SK-N-SH (cell line): ENCODE measurements around the gene ID2. TPM values are rescaled to one million over a fixed set of nuclear protein-coding genes. Genes with fewer than 3 reads are reported as not detected.

ENCODE experiments used
- CTCF ChIA-PET: fragments of 300-600, 350-600 bp; formaldehyde crosslinking; extraction: SDS; loops from one replicate; lab custom pipeline; 2021; lab: Yijun Ruan, JAX
- POLR2A ChIA-PET: fragments of 350-600 bp; sonication (Branson Sonifier 250); formaldehyde crosslinking; extraction: SDS; loops from one replicate; lab custom pipeline; 2020; ENCODE audit warnings: antibody characterized with exemption, inconsistent platforms; lab: Yijun Ruan, JAX
- DNase-seq: peaks from one replicate; pipeline ENCODE4 v3.0.0; 2012
- H2AFZ ChIP-seq: fragments of 200-600 bp; sonication (generic); 2 replicates; pipeline ENCODE4 v1.8.1; 2016; ENCODE audit warnings: antibody characterized with exemption, mild to moderate bottlenecking, low read depth
- H3F3A ChIP-seq: fragments of 200-600 bp; sonication (generic); replicated peaks from 2 replicates; pipeline ENCODE3; 2016; ENCODE audit warnings: antibody characterized with exemption, mild to moderate bottlenecking; ENCODE audit not compliant: insufficient read depth
- H3K27ac ChIP-seq, 2 experiments: fragments of 200-500 bp in 1 of 2; fragments of 200-600 bp in 1 of 2; sonication (Bioruptor generic) in 1 of 2; sonication (generic), shearing (Covaris generic) in 1 of 2; 2 replicates each; pipeline versions ENCODE4 v1.5.1 to v1.6.1; 2014 to 2016; ENCODE audit warnings: low read depth in 2 of 2, inconsistent platforms in 1 of 2, low read length in 1 of 2, mild to moderate bottlenecking in 1 of 2, mixed read lengths in 1 of 2
- H3K27me3 ChIP-seq: fragments of 200-600 bp; sonication (generic), shearing (Covaris generic); 2 replicates; pipeline ENCODE4 v1.6.1; 2016; ENCODE audit warnings: mixed run types; ENCODE audit not compliant: insufficient read depth
- H3K36me3 ChIP-seq, 2 experiments: fragments of 200-500 bp in 1 of 2; fragments of 200-600 bp in 1 of 2; sonication (Bioruptor generic) in 1 of 2; sonication (generic) in 1 of 2; replicated peaks in 1 of 2; 2 replicates each; pipeline versions ENCODE3 to v1.5.1; 2014 to 2016; ENCODE audit warnings: low read length in 1 of 2, mild to moderate bottlenecking in 1 of 2; ENCODE audit not compliant: insufficient read depth in 2 of 2, control insufficient read depth in 1 of 2
- H3K4me1 ChIP-seq, 2 experiments: fragments of 200-500 bp in 1 of 2; fragments of 200-600 bp in 1 of 2; sonication (Bioruptor generic) in 1 of 2; sonication (generic), shearing (Covaris generic) in 1 of 2; 2 replicates each; pipeline versions ENCODE4 v1.5.1 to v1.6.1; 2014 to 2016; ENCODE audit warnings: low read depth in 1 of 2, low read length in 1 of 2, mixed run types in 1 of 2; ENCODE audit not compliant: insufficient read depth in 2 of 2, control insufficient read depth in 1 of 2
- H3K4me2 ChIP-seq: fragments of 200-600 bp; sonication (generic), shearing (Covaris generic); 2 replicates; pipeline ENCODE4 v1.6.1; 2017; ENCODE audit warnings: mixed run types
- H3K4me3 ChIP-seq, 2 experiments: fragments of 200-500 bp in 1 of 2; fragments of 200-600 bp in 1 of 2; sonication (Bioruptor generic) in 1 of 2; sonication (generic), shearing (Covaris generic) in 1 of 2; 2 replicates each; pipeline versions ENCODE4 v1.5.1 to v1.8.1; 2014 to 2016; ENCODE audit warnings: low read depth in 2 of 2, inconsistent platforms in 1 of 2, low read length in 1 of 2, mild to moderate bottlenecking in 1 of 2, mixed read lengths in 1 of 2, moderate library complexity in 1 of 2
- H3K79me2 ChIP-seq: fragments of 200-600 bp; sonication (generic); 2 replicates; pipeline ENCODE4 v1.8.1; 2017; ENCODE audit warnings: mild to moderate bottlenecking; ENCODE audit not compliant: insufficient read depth
- H3K9ac ChIP-seq: fragments of 200-600 bp; sonication (generic); 2 replicates; pipeline ENCODE4 v1.6.1; 2017; ENCODE audit warnings: mixed run types
- H3K9me2 ChIP-seq: fragments of 200-600 bp; sonication (generic); 2 replicates; pipeline ENCODE4 v1.6.1; 2017; ENCODE audit warnings: mixed run types
- H3K9me3 ChIP-seq: fragments of 200-600 bp; sonication (generic); 2 replicates; pipeline ENCODE4 v1.6.1; 2017; ENCODE audit warnings: mixed run types, mild to moderate bottlenecking, moderate library complexity
- H4K20me1 ChIP-seq: fragments of 200-600 bp; sonication (generic); 2 replicates; pipeline ENCODE4 v1.6.1; 2017; ENCODE audit warnings: mild to moderate bottlenecking, mixed run types; ENCODE audit not compliant: insufficient read depth
- CHD2 ChIP-seq: fragments of 150-350 bp; IDR thresholded peaks from 2 replicates; pipeline ENCODE4 v1.6.1; 2018; ENCODE audit warnings: low read length; ENCODE audit not compliant: partially characterized antibody
- ELF1 ChIP-seq: IDR thresholded peaks from 2 replicates; pipeline ENCODE4 v1.4.0; 2012
- FOSL2 ChIP-seq: IDR thresholded peaks from 2 replicates; pipeline ENCODE4 v1.4.0; 2012; ENCODE audit warnings: low read depth, mild to moderate bottlenecking, moderate library complexity, borderline replicate concordance
- MXI1 ChIP-seq: IDR thresholded peaks from 2 replicates; pipeline ENCODE4 v1.6.1; 2012; ENCODE audit warnings: mild to moderate bottlenecking, low read depth, low read length, improper control_type of control experiment
- POLR2AphosphoS5 ChIP-seq: IDR thresholded peaks from 2 replicates; pipeline ENCODE4 v1.6.1; 2012; ENCODE audit warnings: low read depth, low read length
- RCOR1 ChIP-seq: fragments of 150-350 bp; IDR thresholded peaks from 2 replicates; pipeline ENCODE4 v1.6.1; 2017; ENCODE audit warnings: antibody characterized with exemption, low read length
- RXRA ChIP-seq: IDR thresholded peaks from 2 replicates; pipeline ENCODE4 v1.4.0; 2012; ENCODE audit warnings: low read depth, mild to moderate bottlenecking, borderline replicate concordance
- SIN3A ChIP-seq: IDR thresholded peaks from 2 replicates; pipeline ENCODE4 v1.6.1; 2012; ENCODE audit warnings: low read depth, mild to moderate bottlenecking, low read length, moderate library complexity, borderline replicate concordance
- SMC3 ChIP-seq: IDR thresholded peaks from 2 replicates; pipeline ENCODE4 v1.6.1; 2012; ENCODE audit warnings: low read depth, low read length, improper control_type of control experiment
- YY1 ChIP-seq: IDR thresholded peaks from 2 replicates; pipeline ENCODE4 v1.4.0; 2012; ENCODE audit warnings: low read depth, mild to moderate bottlenecking
- WGBS: methylation state at CpG from one replicate; pipeline ENCODE4 v1.1.6; 2017; ENCODE audit warnings: low lambda C conversion rate; 5-methylcytosine and 5-hydroxymethylcytosine counted together
- polyA plus RNA-seq, 3 experiments: library from polyadenylated mRNA; depleted of rRNA; stranded (reverse); fragments of >200 nt; gene quantifications; 2 replicates each; pipeline ENCODE4 v1.2.3, GENCODE V29; 2012
- TF ChIP-seq, protein P1 (sequence below): fragments of 150-350 bp; IDR thresholded peaks from 2 replicates; pipeline ENCODE4 v1.6.1; 2017; ENCODE audit warnings: antibody characterized with exemption, low read length, low read depth, borderline replicate concordance
- TF ChIP-seq, protein P2 (sequence below): IDR thresholded peaks from 2 replicates; pipeline ENCODE4 v1.4.0; 2012; ENCODE audit warnings: low read depth
- TF ChIP-seq, protein P3 (sequence below): fragments of 200-600 bp; sonication (generic); IDR thresholded peaks from 2 replicates; pipeline ENCODE4 v1.6.1; 2017; ENCODE audit warnings: antibody characterized with exemption, mild to moderate bottlenecking, moderate library complexity
- TF ChIP-seq, protein P4 (sequence below): fragments of 150-350 bp; IDR thresholded peaks from 2 replicates; pipeline ENCODE4 v1.6.1; 2016; ENCODE audit warnings: mild to moderate bottlenecking, low read depth, low read length
- TF ChIP-seq, protein P5 (sequence below): IDR thresholded peaks from 2 replicates; pipeline ENCODE4 v1.6.1; 2012; ENCODE audit warnings: mild to moderate bottlenecking, low read depth, low read length, moderate library complexity

ID2 gene
- polyA plus RNA-seq, 1 of the 3 experiments (the other 2 are of a cell fraction) = 459 TPM

DNA sequence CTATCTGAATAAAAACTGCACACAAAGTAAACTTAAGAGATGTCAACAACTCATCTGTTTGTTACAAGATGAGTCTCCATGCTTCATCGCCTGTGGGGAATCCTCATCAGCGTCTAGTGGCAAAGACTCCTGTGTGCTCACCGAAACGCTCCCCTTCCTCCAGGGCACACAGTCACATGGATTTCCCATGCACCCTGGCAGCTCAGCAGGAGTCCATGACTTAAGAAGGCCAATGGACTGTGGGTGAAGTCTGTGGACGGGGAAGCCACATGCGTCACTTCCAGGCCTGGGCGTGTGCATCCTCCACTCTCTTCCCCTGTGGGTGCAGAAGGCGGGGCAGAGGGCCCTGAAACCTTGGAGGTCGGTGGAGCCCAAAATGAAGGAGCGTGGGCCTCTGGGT, 41.1 kb downstream of the ID2 start:
- Histone ChIP-seq H3K4me3 (no peak overlapping the region), H3F3A (peaks cover 6% of the 10 kb centered on the region), H3K4me2 (no peak overlapping the region), H3K36me3 (peaks cover 0 to 4% of the 10 kb centered on the region in 2 experiments), H2AFZ (no peak overlapping the region), H3K9ac (no peak overlapping the region), H3K27me3 (no peaks in the 10 kb centered on the region), H3K4me1 (no peaks in the 10 kb centered on the region), H4K20me1 (no peaks in the 10 kb centered on the region), H3K9me3 (no peaks in the 10 kb centered on the region), H3K27ac (no peak overlapping the region), H3K9me2 (no peaks in the 10 kb centered on the region), H3K79me2 (no peaks in the 10 kb centered on the region)
- no peak for DNase-seq
- ChIA-PET CTCF (interaction anchor here (1.1 to 1.7 kb wide), 4 partner anchors 11 to 39 kb away, joined by 3 to 4 read pairs (median 4); no protein-coding TSS in a partner anchor), POLR2A (no interaction called here)
- WGBS = 97% methylated on average over 8 of the region's 10 CpGs
- TF ChIP-seq YY1 (no peak), POLR2AphosphoS5 (no peak), CHD2 (no peak), MXI1 (no peak), RCOR1 (no peak), ELF1 (no peak), RXRA (no peak), SIN3A (no peak), FOSL2 (no peak), SMC3 (no peak)
- TF ChIP-seq, protein P1, sequence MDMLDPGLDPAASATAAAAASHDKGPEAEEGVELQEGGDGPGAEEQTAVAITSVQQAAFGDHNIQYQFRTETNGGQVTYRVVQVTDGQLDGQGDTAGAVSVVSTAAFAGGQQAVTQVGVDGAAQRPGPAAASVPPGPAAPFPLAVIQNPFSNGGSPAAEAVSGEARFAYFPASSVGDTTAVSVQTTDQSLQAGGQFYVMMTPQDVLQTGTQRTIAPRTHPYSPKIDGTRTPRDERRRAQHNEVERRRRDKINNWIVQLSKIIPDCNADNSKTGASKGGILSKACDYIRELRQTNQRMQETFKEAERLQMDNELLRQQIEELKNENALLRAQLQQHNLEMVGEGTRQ = no peak
- TF ChIP-seq, protein P2, sequence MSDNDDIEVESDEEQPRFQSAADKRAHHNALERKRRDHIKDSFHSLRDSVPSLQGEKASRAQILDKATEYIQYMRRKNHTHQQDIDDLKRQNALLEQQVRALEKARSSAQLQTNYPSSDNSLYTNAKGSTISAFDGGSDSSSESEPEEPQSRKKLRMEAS = no peak
- TF ChIP-seq, protein P3, sequence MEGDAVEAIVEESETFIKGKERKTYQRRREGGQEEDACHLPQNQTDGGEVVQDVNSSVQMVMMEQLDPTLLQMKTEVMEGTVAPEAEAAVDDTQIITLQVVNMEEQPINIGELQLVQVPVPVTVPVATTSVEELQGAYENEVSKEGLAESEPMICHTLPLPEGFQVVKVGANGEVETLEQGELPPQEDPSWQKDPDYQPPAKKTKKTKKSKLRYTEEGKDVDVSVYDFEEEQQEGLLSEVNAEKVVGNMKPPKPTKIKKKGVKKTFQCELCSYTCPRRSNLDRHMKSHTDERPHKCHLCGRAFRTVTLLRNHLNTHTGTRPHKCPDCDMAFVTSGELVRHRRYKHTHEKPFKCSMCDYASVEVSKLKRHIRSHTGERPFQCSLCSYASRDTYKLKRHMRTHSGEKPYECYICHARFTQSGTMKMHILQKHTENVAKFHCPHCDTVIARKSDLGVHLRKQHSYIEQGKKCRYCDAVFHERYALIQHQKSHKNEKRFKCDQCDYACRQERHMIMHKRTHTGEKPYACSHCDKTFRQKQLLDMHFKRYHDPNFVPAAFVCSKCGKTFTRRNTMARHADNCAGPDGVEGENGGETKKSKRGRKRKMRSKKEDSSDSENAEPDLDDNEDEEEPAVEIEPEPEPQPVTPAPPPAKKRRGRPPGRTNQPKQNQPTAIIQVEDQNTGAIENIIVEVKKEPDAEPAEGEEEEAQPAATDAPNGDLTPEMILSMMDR = no peak
- TF ChIP-seq, protein P4, sequence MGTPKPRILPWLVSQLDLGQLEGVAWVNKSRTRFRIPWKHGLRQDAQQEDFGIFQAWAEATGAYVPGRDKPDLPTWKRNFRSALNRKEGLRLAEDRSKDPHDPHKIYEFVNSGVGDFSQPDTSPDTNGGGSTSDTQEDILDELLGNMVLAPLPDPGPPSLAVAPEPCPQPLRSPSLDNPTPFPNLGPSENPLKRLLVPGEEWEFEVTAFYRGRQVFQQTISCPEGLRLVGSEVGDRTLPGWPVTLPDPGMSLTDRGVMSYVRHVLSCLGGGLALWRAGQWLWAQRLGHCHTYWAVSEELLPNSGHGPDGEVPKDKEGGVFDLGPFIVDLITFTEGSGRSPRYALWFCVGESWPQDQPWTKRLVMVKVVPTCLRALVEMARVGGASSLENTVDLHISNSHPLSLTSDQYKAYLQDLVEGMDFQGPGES = no peak
- TF ChIP-seq, protein P5, sequence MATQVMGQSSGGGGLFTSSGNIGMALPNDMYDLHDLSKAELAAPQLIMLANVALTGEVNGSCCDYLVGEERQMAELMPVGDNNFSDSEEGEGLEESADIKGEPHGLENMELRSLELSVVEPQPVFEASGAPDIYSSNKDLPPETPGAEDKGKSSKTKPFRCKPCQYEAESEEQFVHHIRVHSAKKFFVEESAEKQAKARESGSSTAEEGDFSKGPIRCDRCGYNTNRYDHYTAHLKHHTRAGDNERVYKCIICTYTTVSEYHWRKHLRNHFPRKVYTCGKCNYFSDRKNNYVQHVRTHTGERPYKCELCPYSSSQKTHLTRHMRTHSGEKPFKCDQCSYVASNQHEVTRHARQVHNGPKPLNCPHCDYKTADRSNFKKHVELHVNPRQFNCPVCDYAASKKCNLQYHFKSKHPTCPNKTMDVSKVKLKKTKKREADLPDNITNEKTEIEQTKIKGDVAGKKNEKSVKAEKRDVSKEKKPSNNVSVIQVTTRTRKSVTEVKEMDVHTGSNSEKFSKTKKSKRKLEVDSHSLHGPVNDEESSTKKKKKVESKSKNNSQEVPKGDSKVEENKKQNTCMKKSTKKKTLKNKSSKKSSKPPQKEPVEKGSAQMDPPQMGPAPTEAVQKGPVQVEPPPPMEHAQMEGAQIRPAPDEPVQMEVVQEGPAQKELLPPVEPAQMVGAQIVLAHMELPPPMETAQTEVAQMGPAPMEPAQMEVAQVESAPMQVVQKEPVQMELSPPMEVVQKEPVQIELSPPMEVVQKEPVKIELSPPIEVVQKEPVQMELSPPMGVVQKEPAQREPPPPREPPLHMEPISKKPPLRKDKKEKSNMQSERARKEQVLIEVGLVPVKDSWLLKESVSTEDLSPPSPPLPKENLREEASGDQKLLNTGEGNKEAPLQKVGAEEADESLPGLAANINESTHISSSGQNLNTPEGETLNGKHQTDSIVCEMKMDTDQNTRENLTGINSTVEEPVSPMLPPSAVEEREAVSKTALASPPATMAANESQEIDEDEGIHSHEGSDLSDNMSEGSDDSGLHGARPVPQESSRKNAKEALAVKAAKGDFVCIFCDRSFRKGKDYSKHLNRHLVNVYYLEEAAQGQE = no peak
